KMS-11 (cell line): ENCODE results near the gene ARSJ.

Experiments
- H2AFZ ChIP-seq: fragments of 200-600 bp; sonication (generic); 2 replicates; pipeline ENCODE4 v1.6.1; 2016; ENCODE audit warnings: antibody characterized with exemption, mixed run types, low read depth
- H3K27ac ChIP-seq: fragments of 200-600 bp; sonication (generic); 2 replicates; pipeline ENCODE4 v1.6.1; 2016; ENCODE audit warnings: mild to moderate bottlenecking, mixed run types
- H3K27me3 ChIP-seq: fragments of 200-600 bp; sonication (generic); 2 replicates; pipeline ENCODE4 v1.6.1; 2017; ENCODE audit warnings: mild to moderate bottlenecking, low read depth, mixed run types, moderate library complexity; ENCODE audit not compliant: insufficient read depth
- H3K36me3 ChIP-seq: fragments of 200-600 bp; sonication (generic); 2 replicates; pipeline ENCODE4 v1.6.1; 2017; ENCODE audit warnings: mild to moderate bottlenecking, mixed run types; ENCODE audit not compliant: insufficient read depth
- H3K4me1 ChIP-seq: fragments of 200-600 bp; sonication (generic); 2 replicates; pipeline ENCODE4 v1.6.1; 2016; ENCODE audit warnings: mild to moderate bottlenecking, low read depth, mixed run types; ENCODE audit not compliant: poor library complexity, severe bottlenecking
- H3K4me2 ChIP-seq: fragments of 200-600 bp; sonication (generic); 2 replicates; pipeline ENCODE4 v1.7.0; 2016; ENCODE audit warnings: mild to moderate bottlenecking, mixed run types
- H3K4me3 ChIP-seq: fragments of 200-600 bp; sonication (generic); IDR thresholded peaks from 2 replicates; pipeline ENCODE4 v1.6.1; 2017; ENCODE audit warnings: low read depth, low read length, mixed read lengths; ENCODE audit not compliant: insufficient read depth
- H3K79me2 ChIP-seq: fragments of 200-600 bp; sonication (generic); 2 replicates; pipeline ENCODE4 v1.6.1; 2016; ENCODE audit warnings: low read depth, mixed run types; ENCODE audit not compliant: insufficient read depth
- H3K9ac ChIP-seq: fragments of 200-600 bp; sonication (generic); 2 replicates; pipeline ENCODE4 v1.6.1; 2016; ENCODE audit warnings: mild to moderate bottlenecking, mixed run types
- H4K20me1 ChIP-seq: fragments of 200-600 bp; sonication (generic); 2 replicates; pipeline ENCODE4 v1.6.1; 2016; ENCODE audit warnings: mild to moderate bottlenecking, mixed run types; ENCODE audit not compliant: insufficient read depth
- CTCF ChIP-seq: fragments of 200-600 bp; sonication (generic); conservative IDR thresholded peaks from 2 replicates; pipeline ENCODE4 v1.6.1; 2017; ENCODE audit warnings: low read depth, mild to moderate bottlenecking, antibody characterized with exemption, low read length, moderate library complexity, mixed read lengths

Gene ARSJ

GRCh38 chr4:113907559-113907958 lies 71.9 kb downstream of the ARSJ start:
- H3K27ac ChIP-seq, result no peak overlapping the region
- no peak overlapping the region for H3K9ac ChIP-seq
- H3K4me1 ChIP-seq, result no peaks in the 10 kb centered on the region
- H3K36me3 ChIP-seq, result no peaks in the 10 kb centered on the region
- no peak for TF ChIP-seq CTCF
- H4K20me1 ChIP-seq, result no peaks in the 10 kb centered on the region
- H3K4me2 ChIP-seq, result no peak overlapping the region
- no peak overlapping the region for H3K4me3 ChIP-seq
- no peak overlapping the region for H2AFZ ChIP-seq
- H3K27me3 ChIP-seq, result no peaks in the 10 kb centered on the region
- H3K79me2 ChIP-seq, result no peaks in the 10 kb centered on the region

- no peak for TF ChIP-seq CTCF
- no peaks in the 10 kb centered on the region for H3K36me3 ChIP-seq
- no peaks in the 10 kb centered on the region for H3K79me2 ChIP-seq
- no peaks in the 10 kb centered on the region for H4K20me1 ChIP-seq
- no peak overlapping the region for H3K4me3 ChIP-seq
- H3K27me3 ChIP-seq, result no peaks in the 10 kb centered on the region
- H3K4me2 ChIP-seq, result no peak overlapping the region
- H3K9ac ChIP-seq, result no peak overlapping the region
- H2AFZ ChIP-seq, result no peak overlapping the region
- H3K27ac ChIP-seq, result no peak overlapping the region
- peaks cover 4% of the 10 kb centered on the region for H3K4me1 ChIP-seq
Measured at GRCh38 chr4:113905301-113905700, 74.1 kb downstream of the ARSJ start.

DNA sequence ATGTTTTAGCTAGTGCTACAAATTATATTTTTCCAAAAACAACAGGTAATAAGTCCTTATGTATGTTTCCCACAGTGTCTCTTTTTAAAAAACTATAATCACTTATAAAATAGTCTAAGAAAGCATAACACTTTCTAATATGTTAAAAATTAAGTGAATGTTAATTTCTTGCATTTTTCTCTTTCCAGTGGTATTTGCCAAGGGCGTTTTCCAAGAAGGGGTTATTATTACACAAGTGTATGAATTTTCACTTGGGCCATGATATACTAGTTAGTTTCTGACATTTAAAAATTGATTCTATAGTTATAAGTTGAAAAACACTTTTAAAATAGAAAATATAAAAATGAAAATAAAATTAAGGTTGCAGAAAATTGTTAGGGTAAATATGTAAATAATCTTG lies 74.6 kb downstream of the ARSJ start:
- H4K20me1 ChIP-seq, result no peaks in the 10 kb centered on the region
- no peak overlapping the region for H3K27ac ChIP-seq
- H3K27me3 ChIP-seq, result no peaks in the 10 kb centered on the region
- H3K79me2 ChIP-seq, result no peaks in the 10 kb centered on the region
- no peak for TF ChIP-seq CTCF
- H3K4me3 ChIP-seq, result no peak overlapping the region
- H3K4me2 ChIP-seq, result no peak overlapping the region
- no peaks in the 10 kb centered on the region for H3K36me3 ChIP-seq
- H2AFZ ChIP-seq, result no peak overlapping the region
- peaks cover 8% of the 10 kb centered on the region for H3K4me1 ChIP-seq
- no peak overlapping the region for H3K9ac ChIP-seq

DNA sequence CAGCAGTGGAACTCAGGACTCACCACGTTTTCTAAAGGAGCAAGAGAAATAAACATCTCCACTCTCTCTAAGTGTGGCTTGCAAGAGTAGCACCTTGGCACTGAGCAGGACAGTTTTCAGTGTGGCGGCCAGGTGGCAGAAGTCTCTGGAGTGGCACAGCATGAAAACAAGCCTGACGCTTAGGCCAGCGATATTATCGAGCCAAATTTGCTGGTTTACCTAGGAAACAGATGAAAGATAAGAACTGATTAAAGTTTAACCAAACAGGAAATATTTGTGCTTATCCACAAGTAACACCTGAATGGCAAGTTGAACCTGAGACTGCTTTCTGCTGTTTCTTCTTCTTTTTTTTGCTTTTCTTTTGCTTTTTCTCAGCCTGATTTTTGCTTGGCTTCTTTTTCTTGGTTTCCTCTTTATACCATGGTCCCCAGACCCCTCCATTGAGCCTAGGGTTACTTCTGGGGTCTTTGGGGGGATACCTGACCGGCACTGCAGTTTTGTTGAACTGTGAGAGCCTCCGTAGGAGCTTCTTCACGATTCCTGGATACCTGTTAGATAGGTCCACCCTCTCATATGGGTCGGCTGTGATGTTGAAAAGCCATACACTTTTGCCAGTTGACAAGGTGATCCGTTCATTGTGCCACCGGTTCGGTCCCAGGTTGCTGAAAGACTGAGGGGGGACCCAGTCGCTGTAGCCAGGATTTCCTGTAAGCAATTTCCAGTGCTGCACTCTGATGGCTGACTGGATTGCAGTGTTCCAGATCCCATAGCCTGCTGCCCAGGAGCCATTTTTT lies 77.3 kb downstream of the ARSJ start:
- TF ChIP-seq CTCF, result no peak
- no peak overlapping the region for H3K9ac ChIP-seq
- no peaks in the 10 kb centered on the region for H3K27me3 ChIP-seq
- no peak overlapping the region for H3K27ac ChIP-seq
- peaks cover 26% of the 10 kb centered on the region for H3K4me1 ChIP-seq
- H3K36me3 ChIP-seq, result no peaks in the 10 kb centered on the region
- H3K4me3 ChIP-seq, result no peak overlapping the region
- H4K20me1 ChIP-seq, result no peaks in the 10 kb centered on the region
- no peak overlapping the region for H3K4me2 ChIP-seq
- H3K79me2 ChIP-seq, result no peaks in the 10 kb centered on the region
- H2AFZ ChIP-seq, result no peak overlapping the region
